Measurements from ENCODE around the gene SPC24.

Gene SPC24

DNA sequence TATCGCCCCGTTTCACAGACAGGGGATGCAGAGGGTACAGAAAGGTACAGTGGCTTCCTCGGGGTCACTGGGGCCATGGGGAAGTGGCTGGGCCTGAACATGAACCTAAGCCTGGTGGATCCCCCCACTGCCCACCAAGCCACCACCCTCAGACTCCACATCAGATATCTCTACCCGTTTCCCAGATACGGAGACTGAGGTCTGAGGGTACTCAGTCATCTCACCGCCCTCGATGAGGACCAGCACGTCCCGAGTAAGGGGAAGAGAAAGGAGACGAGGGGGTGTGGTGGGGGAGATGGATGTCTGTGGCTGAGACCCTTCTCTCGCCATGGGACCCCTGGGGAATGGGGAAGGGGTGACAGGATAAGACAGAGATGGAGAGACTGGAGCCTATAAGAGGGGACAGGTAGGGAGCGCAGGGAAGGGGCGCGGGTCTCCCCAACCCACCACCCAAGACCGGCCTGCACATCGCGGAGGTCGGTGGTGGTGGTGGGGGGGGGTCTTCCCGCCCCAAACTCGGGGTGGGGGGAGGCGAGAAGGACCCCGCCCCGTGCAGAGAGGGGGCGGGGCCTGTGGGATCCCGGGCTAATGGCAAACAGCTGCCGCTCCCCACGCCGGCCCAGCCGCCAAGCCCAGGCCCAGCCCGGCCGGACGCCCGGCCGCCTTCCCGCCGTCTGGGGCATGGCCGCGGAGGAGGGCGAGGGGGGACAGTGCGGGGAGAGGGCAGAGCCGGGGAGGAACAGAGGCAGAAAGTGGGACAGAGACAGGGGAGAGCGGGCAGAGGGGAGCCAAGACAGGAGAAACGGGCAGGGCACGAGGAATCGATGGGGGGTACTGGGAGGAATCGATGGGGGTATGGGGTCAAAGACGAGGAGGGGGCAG is 41.1 kb upstream of the SPC24 start:
- TF ChIP-seq, protein P1, sequence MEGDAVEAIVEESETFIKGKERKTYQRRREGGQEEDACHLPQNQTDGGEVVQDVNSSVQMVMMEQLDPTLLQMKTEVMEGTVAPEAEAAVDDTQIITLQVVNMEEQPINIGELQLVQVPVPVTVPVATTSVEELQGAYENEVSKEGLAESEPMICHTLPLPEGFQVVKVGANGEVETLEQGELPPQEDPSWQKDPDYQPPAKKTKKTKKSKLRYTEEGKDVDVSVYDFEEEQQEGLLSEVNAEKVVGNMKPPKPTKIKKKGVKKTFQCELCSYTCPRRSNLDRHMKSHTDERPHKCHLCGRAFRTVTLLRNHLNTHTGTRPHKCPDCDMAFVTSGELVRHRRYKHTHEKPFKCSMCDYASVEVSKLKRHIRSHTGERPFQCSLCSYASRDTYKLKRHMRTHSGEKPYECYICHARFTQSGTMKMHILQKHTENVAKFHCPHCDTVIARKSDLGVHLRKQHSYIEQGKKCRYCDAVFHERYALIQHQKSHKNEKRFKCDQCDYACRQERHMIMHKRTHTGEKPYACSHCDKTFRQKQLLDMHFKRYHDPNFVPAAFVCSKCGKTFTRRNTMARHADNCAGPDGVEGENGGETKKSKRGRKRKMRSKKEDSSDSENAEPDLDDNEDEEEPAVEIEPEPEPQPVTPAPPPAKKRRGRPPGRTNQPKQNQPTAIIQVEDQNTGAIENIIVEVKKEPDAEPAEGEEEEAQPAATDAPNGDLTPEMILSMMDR (IDR thresholded peaks at IDR 0.05): no peak
- Histone ChIP-seq H3K9ac (no peak overlapping the region), H3K27ac (peak overlapping the region; percentile 1), H3K4me3 (ENCODE audit: low read depth, low read length) (peak overlapping the region; percentile 80), H3K4me1 (peaks cover 3% of the 10 kb centered on the region), H3K79me2 (no peaks in the 10 kb centered on the region), H2AFZ (peak overlapping the region; percentile 84), H3K4me2 (ENCODE audit: low read length) (peak overlapping the region; percentile 91), H3K27me3 (ENCODE audit: control insufficient read depth, insufficient read depth, low read length) (no peaks in the 10 kb centered on the region), H3K9me3 (ENCODE audit: control insufficient read depth, low read length) (no peaks in the 10 kb centered on the region), H3K36me3 (ENCODE audit: control insufficient read depth, insufficient read depth, low read length) (no peaks in the 10 kb centered on the region)

DNA sequence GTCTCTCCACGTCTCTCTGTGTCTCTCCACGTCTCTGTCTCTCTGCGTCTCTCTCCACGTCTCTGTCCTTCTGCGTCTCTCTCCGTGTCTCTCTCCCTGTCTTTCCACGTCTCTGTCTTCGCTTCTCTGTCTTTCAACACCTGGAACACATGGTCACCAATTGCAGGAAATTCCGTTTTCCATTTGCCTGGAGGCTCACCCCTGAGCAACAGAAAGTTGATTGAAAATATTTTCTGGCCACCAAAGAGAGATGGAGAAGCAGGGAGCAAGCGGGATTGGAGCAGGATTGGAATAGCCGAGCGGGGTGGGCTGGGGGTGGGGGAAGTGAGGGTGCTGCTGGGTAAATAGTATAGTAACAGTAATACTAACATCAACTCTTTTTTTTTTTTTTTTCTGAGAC is 40.1 kb upstream of the SPC24 start:
- Histone ChIP-seq H3K4me1 (peaks cover 3% of the 10 kb centered on the region), H3K79me2 (no peaks in the 10 kb centered on the region), H3K4me3 (ENCODE audit: low read depth, low read length) (no peak overlapping the region), H3K9ac (no peak overlapping the region), H3K4me2 (ENCODE audit: low read length) (no peak overlapping the region), H3K27me3 (ENCODE audit: control insufficient read depth, insufficient read depth, low read length) (no peaks in the 10 kb centered on the region), H2AFZ (no peak overlapping the region), H3K9me3 (ENCODE audit: control insufficient read depth, low read length) (no peaks in the 10 kb centered on the region), H3K27ac (no peak overlapping the region), H3K36me3 (ENCODE audit: control insufficient read depth, insufficient read depth, low read length) (no peaks in the 10 kb centered on the region)
- TF ChIP-seq, protein P1 (IDR thresholded peaks at IDR 0.05): no peak

DNA sequence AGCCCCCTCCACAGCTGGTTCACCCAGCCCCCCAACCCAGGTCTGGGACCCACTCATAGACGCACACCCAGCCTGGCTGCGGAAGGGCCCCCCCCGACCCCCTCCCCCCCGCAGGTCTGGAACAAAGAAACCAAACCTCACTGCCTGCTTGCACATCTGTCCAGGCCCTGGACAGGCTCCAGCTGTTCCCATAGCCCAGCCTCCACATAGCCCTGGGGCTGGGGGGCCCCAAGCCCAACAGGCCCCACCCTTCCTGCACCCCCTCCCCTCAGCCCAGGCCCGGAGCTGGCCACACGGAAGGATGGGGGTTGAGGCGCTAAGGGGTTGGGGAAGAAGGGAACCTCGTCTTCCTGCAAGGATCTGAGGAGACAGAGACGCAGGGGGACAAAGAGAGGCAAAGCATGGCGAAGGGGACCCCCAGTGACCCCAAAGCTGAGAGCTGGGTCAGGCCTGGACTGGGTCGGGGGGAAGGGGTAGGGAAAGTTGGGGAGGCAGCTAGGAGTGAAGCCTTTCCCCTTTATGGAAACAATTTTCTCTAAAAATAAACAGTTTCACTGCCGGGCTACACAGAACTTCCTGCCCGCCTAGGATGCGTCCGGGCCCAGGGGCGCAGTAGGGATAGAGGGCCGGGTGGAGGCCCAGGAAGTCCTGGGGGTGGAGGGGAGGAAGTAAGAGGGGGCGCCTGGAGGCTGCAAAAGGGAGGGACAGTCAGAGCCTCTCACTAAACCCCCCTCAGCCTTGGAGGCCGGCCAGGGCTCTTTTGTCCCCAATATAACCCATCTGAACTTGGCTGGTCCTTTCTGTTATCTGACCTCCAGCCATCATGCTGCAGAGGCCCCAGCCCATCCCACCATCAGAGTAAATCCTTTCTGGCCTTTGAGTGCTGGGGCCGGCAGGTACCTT is 39.3 kb upstream of the SPC24 start:
- Histone ChIP-seq H3K4me2 (ENCODE audit: low read length) (no peak overlapping the region), H3K27ac (no peak overlapping the region), H3K27me3 (ENCODE audit: control insufficient read depth, insufficient read depth, low read length) (no peaks in the 10 kb centered on the region), H3K9ac (no peak overlapping the region), H3K4me3 (ENCODE audit: low read depth, low read length) (no peak overlapping the region), H3K9me3 (ENCODE audit: control insufficient read depth, low read length) (no peaks in the 10 kb centered on the region), H3K4me1 (peaks cover 3% of the 10 kb centered on the region), H2AFZ (no peak overlapping the region), H3K36me3 (ENCODE audit: control insufficient read depth, insufficient read depth, low read length) (no peaks in the 10 kb centered on the region), H3K79me2 (no peaks in the 10 kb centered on the region)
- TF ChIP-seq, protein P1 (IDR thresholded peaks at IDR 0.05): no peak

DNA sequence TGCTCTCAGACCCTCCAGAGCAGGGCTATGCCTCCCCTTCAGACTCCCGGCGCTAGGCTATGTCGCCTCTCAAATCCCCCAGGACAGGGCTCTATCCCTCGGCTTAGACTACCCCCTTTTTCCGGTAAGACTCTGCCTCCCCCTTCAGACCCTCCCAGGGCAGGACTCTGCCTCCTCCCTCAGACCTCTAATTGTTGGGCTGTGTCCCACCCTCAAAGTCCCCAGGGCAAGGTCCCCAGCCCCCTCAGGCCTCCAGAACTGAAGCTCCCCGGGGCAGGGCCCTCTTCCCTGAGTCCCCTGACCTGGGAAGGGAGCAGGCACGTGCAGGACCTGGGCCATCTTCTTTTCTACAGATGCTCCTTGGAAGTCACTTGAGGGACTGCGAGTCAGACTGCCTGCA is 38.6 kb upstream of the SPC24 start:
- Histone ChIP-seq H3K4me2 (ENCODE audit: low read length) (no peak overlapping the region), H3K9me3 (ENCODE audit: control insufficient read depth, low read length) (no peaks in the 10 kb centered on the region), H3K79me2 (no peaks in the 10 kb centered on the region), H3K4me1 (peaks cover 3% of the 10 kb centered on the region), H2AFZ (no peak overlapping the region), H3K27ac (no peak overlapping the region), H3K9ac (no peak overlapping the region), H3K36me3 (ENCODE audit: control insufficient read depth, insufficient read depth, low read length) (no peaks in the 10 kb centered on the region), H3K27me3 (ENCODE audit: control insufficient read depth, insufficient read depth, low read length) (no peaks in the 10 kb centered on the region), H3K4me3 (ENCODE audit: low read depth, low read length) (no peak overlapping the region)
- TF ChIP-seq, protein P1 (IDR thresholded peaks at IDR 0.05): no peak

Measured in parathyroid adenoma (tissue), 2 donors.